Activated gamma-delta T cell treated with Interleukin-2 at 50 U/mL for 16 hours (primary cell): ENCODE data around the gene C3orf18.
A peak's percentile ranks its signal among the peaks of the same experiment; 100 is the strongest.

Experiments used
- DNase-seq: peaks from one replicate; pipeline ENCODE4 v3.0.0-alpha.2; 2020

C3orf18 gene

DNA sequence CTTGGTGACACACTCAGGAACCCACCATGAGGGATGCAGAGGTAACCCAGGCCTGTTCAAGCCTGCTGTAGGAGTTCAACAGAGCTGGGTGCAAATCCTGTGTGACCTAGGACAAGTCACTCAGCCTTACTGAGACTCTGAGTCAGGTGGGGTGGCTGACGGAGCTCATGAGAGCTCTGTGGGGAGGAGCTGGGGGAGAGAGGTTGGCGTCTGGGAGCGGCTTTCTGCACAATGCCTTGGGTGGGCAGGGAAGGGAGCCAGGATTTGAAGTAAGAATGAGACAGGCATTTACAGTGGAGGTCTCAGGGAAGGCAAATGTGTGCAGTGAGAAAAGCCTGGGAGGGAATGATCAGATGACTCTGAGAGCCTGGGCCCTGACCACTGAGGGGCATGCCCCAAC, 18.3 kb downstream of the C3orf18 start:
- no peak for DNase-seq

GRCh38 chr3:50545781-50546180, 21.8 kb downstream of the C3orf18 start:
- DNase-seq, result no peak

DNA sequence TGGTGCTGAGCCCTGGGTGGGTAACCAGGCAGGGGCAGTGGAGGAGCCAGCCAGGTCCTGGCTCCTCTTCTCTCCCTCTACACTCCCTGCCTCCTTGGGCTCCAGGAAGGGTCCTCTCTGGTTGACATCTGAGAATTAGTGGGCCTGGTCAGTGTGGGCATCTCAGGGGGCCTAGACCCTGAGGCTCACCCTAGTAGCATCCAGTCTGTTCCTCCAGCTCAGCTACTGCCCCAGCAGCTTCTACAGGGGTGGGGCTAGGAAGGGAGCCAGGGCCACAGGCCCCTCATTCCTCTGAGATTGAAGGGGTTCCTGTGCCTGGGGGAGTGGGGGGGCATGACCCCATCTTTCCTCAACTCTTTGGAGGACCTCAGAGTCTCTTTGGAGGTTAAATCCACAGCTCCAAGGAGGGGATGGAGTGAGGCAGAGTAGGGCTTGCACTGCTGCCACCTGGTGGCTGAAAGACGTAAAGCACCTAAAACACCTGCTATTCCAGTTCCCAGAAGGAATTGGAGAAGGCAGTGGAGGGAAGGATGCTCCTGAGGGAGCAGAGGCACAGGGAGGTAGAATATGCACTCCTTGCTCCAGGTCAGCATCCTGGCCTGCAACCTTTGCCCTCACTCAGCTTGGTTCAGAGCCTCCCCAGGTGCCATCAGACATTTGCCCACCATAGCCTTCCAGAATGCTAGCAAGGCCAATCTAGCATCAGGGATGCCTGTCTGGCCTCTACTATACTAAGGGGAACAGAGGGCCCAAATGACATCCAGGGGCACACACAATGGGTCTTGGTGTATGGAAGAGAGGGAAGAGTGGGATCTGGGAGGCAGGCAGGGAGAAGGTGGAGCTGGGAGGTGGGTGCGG, 25.1 kb downstream of the C3orf18 start:
- peak; percentile 56 for DNase-seq

- DNase-seq, result no peak
These were observed 27.9 kb downstream of the C3orf18 start for GRCh38 chr3:50539356-50540286.

- no peak for DNase-seq
These were observed 30.0 kb downstream of the C3orf18 start for GRCh38 chr3:50537421-50538129.

DNA sequence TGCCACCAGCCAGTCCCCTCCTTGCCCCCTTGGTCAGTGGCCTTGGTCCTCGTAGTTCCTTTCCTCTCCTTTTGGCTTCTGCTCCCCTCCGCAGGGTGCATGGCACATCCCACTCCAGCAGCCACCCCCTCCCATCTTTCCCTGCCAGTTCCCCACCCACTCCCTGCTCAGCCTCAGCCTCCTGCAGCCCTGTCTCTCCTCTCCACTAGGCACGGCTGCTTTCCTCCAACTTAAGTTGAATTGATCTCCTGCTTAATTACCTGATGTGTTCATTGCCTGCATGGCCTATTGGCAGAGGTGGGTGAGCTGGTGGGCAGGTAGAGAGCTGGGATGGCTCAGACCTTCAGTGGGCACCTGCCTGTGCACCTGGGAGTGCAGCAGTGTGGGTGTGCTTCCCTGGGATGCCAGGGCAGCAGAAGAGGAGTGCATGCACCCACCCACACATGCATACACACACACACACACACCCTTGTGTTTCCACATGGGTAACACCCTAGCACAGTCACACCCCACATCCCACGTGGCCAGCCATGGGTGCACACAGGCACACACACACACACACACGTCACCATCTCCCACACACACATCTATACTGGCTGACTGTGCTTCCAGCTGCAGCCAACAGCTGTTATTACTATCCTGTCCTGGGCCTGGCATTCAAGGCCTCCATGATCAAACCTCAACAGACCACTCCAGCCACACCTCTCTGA, 30.9 kb downstream of the C3orf18 start:
- no peak for DNase-seq

DNA sequence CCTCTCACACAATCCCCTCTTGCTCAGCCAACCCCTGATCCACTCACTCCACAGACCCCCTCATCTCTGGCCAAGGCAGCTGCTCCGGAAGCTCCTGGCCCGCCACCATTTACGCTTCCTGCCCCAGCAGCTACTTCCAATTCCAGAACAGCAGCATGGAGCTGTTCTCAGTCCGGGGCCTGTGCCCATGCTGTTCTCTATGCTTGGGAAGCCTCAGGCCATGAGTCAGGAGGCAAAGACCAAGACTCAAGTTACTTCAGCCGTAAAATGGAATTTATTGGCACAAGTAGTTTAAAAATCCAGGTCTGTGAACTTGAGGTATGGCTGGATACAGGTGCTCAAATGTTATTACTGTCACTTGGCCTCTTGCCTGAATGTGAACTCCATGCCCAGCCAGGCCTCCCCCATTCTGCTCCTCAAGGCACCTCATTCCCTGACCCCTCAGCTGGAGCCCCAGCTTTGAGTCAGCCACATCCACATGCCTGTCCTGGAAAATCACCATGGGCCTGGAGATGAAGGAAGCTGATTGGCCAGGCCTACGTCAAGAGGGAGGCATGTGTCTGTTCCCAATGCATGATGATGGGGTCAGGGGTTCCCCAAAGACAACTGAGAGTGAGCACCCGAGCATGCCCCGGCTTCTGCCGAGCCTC, 32.7 kb downstream of the C3orf18 start:
- no peak for DNase-seq

DNA sequence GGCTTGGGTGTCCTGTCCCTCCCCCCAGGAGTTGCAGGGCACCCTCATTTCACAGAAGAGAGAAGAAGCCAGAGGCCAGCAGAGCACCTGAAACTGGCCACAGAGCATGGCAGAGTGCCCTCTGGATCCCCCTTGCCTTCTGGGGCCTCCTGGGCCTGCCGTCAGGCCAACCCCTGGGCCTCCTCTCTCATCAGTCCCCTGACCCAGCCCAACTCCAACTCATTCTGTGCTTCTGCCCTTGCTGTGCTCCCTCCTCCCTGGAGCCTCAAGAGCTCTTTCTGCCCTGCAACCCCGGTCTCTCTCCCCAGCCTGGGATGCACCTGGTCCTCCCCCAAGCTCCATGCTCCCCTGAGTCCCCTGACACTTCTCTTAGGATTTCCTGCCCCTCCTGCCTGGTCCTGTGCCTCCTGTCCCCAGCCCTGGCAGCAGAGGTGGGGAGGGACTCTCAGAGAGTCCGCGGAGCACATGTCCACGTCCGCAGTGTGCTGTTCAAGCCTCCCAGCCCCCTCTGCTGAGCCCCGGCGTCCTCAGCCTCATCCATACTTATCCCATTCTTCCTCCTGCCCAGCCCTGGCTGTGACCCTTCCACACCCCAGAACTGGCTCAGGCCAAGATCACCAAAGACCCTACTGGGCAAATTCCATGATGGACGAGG, 33.6 kb downstream of the C3orf18 start:
- DNase-seq, result no peak

- DNase-seq, result no peak
These were observed 34.2 kb downstream of the C3orf18 start for GRCh38 chr3:50533316-50533715.

DNA sequence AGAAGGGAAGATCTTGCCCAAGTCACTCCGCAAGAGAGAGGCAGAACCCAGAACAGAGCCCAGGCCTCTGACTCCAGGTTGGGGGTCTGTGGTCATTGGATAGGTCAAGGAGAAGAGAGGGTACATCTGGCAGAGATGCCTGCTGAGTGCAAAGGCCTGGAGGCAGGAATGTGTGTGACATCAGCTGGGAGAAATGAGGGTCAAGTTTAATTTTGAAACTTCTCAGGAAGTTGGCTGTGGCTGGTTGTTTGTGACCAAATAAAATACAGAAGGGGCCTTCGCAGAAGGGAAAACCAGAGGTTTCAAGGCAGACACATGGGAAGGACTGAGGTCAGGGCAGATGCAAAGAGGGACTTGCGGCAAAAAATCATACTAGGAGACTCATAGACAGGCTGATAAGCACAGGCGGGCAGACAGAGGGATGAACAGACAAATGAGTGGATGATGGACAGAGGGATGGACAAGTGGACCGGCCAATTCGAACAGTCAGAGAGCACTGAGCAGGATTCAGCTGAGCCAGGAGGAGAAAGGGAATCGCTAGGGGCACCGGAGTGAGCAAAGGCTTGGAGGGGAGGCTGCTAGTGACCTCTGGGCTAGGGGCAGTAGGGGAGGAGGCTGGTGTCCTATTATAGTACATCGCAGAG, 35.4 kb downstream of the C3orf18 start:
- no peak for DNase-seq

GRCh38 chr3:50531201-50531600, 36.3 kb downstream of the C3orf18 start:
- DNase-seq, result no peak

- DNase-seq, result no peak
These were observed 37.3 kb downstream of the C3orf18 start for GRCh38 chr3:50530001-50530970.

- peak; percentile 23 for DNase-seq
These were observed 41.6 kb downstream of the C3orf18 start for GRCh38 chr3:50525987-50526386.

- DNase-seq, result no peak
These were observed 42.2 kb downstream of the C3orf18 start for GRCh38 chr3:50525191-50525910.

GRCh38 chr3:50524746-50525145, 42.8 kb downstream of the C3orf18 start:
- no peak for DNase-seq

DNA sequence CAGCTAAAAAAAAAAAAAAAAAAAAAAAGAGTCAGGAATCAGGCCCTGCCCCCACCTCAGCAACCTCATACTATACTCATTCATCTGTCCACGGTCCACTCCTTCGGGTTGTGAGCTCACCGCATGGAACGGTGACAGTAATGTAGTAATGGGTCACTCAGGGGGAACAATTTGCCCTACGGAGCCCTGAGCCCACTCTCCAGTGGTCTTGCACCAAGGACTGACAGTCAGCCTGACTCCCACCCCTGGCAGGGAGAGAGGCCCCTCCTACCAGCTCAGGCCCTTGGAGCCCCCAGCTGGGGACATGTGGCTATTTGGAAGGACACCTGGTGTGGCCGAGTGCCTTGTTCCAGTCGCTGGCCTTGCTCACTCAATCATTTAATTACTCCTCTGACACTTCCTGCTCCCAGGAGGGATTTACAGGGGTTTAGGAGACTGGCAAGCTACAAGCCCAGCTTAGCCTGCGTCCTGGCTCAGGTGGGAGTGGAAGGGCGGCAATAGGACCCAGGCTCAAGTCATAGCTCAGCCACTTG, 44.2 kb downstream of the C3orf18 start:
- DNase-seq, result no peak

DNA sequence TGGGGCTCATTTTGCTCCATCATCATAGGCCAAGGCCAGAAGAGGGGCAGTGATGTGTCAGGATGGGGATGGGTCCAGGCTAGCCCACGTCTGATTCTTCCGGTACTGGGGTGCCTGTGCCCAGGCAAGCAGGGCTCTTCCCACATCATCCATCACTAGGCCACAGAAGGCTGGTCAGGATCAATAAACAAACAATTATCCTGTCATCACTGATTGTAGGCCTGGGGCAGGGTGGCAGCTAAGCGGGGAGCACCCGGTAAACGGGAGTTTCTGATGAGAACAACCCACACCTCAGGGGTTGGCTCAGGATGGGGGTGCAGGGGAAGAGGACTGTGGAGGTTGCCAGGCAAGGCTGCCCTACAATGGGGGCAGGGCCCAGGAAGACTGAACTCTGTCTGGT, 46.0 kb downstream of the C3orf18 start:
- DNase-seq, result no peak

DNA sequence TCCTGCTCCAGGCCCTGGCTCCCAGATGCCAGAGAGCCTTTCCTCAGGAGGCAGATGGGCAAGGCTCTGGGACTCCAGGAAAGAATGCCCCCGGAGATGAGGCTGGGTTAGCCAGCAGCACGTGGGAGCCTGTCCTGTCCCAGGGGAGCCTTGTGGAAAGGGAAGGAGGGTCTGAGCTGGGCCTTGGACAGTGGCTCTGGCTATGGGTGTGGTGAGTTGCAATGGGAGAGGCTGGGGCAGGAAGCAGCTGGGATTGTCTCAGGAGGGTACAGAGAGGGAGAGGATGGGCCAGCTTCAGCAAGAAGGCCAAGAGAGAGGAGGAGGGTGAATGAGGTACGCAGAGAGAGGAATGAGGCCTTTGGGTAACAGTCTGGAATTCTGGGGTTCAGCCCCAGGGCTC, 46.7 kb downstream of the C3orf18 start:
- no peak for DNase-seq
